ENCODE data around the gene REEP1.

The REEP1 gene

GRCh38 chr2:86193901-86194567 is 143.4 kb downstream of the REEP1 start:
- peak in 2 of 3 donors; percentile 10 to 25 for DNase-seq

DNA sequence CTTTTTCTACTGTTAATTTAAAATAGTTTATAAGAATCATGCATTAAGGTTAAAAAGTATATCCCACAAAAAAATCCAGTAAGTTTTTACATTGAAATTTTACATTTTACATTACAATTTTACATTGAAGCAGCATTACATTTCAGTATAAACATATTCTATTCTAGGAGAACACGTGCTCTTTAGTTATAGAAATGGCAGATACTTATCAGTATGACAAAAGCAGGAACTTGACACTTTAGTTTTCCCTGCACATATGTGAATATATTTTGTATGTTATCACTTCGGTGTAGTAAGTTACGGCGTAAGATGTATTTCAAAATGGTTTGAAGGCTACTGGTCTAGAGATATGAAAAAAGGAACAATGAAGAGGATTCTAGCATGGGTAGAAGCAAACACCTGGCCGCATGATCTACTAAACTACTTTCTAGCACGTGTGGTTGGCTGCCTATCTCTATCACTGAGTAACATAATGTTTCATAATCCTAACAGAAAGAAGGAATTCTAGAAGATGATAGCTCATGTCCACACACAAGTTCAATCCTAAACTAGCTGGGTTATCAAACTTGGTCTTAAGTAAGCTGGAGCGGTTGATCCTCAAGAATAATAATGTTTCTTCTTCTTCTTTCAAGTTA is 147.5 kb downstream of the REEP1 start:
- no peak for DNase-seq

GRCh38 chr2:86186431-86186830 is 151.0 kb downstream of the REEP1 start:
- DNase-seq: no peak

- DNase-seq: no peak
These were observed 151.8 kb downstream of the REEP1 start for GRCh38 chr2:86185517-86186212.

GRCh38 chr2:86176597-86176996 is 160.8 kb downstream of the REEP1 start:
- no peak for DNase-seq

GRCh38 chr2:86175828-86176227 is 161.6 kb downstream of the REEP1 start:
- no peak for DNase-seq

- peak in 2 of 3 donors; percentile 31 to 43 for DNase-seq
These were observed 163.0 kb downstream of the REEP1 start for GRCh38 chr2:86174445-86174844.

- no peak for DNase-seq
These were observed 164.8 kb downstream of the REEP1 start for GRCh38 chr2:86172610-86173009.

DNA sequence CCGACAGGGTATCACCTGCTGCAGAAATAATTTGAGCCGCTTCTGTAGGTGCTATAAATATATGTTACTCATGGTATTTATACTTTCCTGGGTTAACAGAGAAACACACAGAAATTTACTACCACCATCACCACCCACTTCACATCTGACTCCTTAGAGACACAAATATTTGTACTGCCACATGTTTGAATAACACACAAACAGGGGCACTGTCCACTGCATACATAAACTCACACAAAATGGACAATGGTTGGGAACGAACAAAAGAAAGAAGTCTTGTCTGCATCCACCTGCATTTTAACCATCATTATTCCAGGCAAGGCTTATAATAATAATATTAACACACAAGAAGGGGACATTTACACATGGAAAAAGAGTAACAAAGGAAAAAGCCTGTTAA is 166.1 kb downstream of the REEP1 start:
- no peak for DNase-seq

DNA sequence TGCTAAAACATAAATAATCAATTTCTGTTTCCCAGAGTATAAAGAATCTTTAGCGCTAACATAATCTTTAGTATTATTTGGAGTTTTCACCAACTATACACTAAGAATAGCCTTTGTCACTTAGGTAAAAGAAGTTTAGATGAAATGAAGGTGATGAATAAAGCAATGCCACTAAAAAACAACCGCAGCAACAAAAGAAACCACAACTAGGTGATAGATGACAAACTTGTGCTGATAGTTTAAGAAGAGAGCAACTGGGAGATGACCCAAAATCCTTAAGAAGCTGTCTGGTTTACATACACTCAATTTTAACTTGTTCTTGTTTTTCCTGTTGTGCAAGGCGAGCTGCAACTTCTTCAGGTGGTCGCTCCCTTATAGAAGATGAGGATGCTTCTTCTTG is 167.0 kb downstream of the REEP1 start:
- no peak for DNase-seq
